NT2/D1 (cell line): Measurements from ENCODE around the gene OTOGL.

ENCODE experiments used
- SUZ12 ChIP-seq: IDR thresholded peaks from 2 replicates; pipeline ENCODE4 v1.6.1; 2011; ENCODE audit not compliant: insufficient read length, insufficient read depth; ENCODE audit errors: extremely low read depth
- YY1 ChIP-seq: IDR thresholded peaks from 2 replicates; pipeline ENCODE4 v1.6.1; 2011; ENCODE audit not compliant: insufficient read length, insufficient read depth
- ZNF274 ChIP-seq: IDR thresholded peaks from 2 replicates; pipeline ENCODE4 v1.6.1; 2011; ENCODE audit warnings: mild to moderate bottlenecking, low read depth, low read length

GRCh38 chr12:80419644-80420043 lies 320.3 kb downstream of the OTOGL start:
- TF ChIP-seq ZNF274 (no peak), SUZ12 (no peak), YY1 (no peak)
